ENCODE data around the gene TMEM205. TPM values are rescaled to one million over a fixed set of nuclear protein-coding genes. Genes with fewer than 3 reads are reported as not detected.

The TMEM205 gene
- total and polyA plus RNA-seq, 7 donors: 11.1 to 291 (median 131) TPM

DNA sequence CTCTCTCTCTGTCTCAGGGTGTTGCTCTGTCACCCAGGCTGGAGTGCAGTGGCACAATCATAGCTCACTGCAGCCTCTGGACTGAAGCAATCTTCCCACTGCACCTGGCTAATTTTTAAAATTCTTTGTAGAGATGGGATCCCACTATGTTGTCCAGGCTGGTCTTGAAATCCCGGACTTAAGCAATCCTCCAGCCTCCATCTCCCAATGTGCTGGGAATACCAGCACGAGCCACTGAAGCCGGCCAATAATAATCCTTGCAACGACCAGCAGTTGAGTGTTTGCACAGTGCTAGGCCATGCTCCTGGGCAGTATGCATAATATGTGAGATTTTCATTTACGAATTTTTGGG, 38.7 kb upstream of the TMEM205 start:
- intact Hi-C loops (cut with DNase I): loop anchor here (5.0 kb wide), 1 partner anchor 92 kb away; no protein-coding TSS in a partner anchor
- H3K27me3 ChIP-seq: peaks cover 16 to 31% (median 30%) of the 10 kb centered on the region in 3 donors
- no peak for TF ChIP-seq POLR2A (IDR thresholded peaks at IDR 0.05)
- no peak for TF ChIP-seq POLR2AphosphoS5 (IDR thresholded peaks at IDR 0.05)
- TF ChIP-seq, protein P1, sequence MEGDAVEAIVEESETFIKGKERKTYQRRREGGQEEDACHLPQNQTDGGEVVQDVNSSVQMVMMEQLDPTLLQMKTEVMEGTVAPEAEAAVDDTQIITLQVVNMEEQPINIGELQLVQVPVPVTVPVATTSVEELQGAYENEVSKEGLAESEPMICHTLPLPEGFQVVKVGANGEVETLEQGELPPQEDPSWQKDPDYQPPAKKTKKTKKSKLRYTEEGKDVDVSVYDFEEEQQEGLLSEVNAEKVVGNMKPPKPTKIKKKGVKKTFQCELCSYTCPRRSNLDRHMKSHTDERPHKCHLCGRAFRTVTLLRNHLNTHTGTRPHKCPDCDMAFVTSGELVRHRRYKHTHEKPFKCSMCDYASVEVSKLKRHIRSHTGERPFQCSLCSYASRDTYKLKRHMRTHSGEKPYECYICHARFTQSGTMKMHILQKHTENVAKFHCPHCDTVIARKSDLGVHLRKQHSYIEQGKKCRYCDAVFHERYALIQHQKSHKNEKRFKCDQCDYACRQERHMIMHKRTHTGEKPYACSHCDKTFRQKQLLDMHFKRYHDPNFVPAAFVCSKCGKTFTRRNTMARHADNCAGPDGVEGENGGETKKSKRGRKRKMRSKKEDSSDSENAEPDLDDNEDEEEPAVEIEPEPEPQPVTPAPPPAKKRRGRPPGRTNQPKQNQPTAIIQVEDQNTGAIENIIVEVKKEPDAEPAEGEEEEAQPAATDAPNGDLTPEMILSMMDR (IDR thresholded peaks at IDR 0.05): no peak
- TF ChIP-seq EP300 (IDR thresholded peaks at IDR 0.05): no peak
- peaks cover 0 to 43% (median 39%) of the 10 kb centered on the region in 4 donors for H3K4me1 ChIP-seq
- no peaks in the 10 kb centered on the region for H3K36me3 ChIP-seq
- no peak overlapping the region for H3K27ac ChIP-seq
- H3K4me3 ChIP-seq: no peak overlapping the region
- WGBS, 2 donors: 80 to 89% methylated on average over 5 of the region's 5 CpGs
- H3K9me3 ChIP-seq: no peaks in the 10 kb centered on the region
- DNase-seq: no peak

DNA sequence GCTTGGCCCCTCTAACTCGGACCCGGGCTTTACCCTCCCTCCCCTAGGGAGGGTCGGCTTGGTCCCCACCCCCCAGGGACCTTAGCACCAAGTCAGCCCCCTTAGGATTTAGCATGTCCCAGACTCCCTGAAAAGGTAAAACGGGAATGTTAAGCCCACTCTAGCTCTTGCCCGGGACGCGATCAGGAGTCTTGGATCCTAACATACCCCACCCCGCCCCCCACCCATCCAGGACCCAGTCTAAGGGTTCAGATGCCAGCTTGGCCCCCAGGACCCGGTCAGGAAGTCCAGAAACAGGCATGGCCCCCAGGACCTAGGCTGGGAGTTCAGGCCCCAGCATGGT, 37.6 kb upstream of the TMEM205 start:
- Histone ChIP-seq H3K27ac (peak overlapping the region in 1 of 4 donors; percentile 16), H3K4me1 (peaks cover 0 to 44% (median 41%) of the 10 kb centered on the region in 4 donors)
- intact Hi-C loops (cut with DNase I): loop anchor here (5.0 kb wide), 1 partner anchor 91 kb away; no protein-coding TSS in a partner anchor

DNA sequence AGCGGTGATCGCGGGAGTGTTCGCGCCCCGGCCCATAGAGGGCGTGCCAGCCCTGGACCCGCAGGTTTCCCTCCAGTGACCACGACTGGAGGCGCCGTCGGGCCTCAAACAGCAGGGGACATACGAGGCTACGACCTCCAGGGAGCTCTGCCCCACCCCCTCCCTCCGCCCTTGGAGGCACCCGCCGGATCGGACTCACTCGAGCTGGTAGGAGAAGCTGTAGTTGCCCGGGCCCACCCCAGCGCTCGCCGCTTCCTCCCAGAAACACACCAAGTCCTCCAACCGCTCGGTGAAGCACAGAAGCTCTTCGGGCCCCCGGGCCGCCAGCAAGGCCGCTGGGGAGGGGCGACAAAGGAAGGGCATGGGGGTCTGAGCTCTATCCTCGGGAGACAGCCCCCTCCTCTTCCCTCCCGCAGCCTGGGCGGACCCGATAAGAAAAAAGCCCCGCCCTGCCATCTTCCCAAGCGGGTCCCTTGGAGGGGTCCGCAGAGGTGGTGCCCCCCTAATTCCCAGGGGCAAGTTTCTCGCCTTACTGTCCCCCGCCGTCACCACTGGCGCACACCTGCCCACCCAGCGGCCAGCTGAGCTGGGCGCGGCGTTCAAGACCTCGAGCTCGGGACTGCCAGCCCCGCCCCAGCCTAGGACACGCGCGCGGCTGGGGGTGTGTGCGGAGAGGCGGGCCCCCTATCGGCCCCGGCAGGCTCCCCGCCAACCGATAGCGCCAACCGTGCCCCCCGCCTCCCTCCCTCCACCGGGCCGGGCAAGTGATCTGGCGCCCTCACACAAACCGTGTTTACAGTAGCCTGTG, 37.0 kb upstream of the TMEM205 start:
- peak; percentile 73 for DNase-seq
- WGBS, 2 donors: 1% methylated on average over 65 of the region's 65 CpGs
- Histone ChIP-seq H3K27me3 (peaks cover 16 to 31% (median 30%) of the 10 kb centered on the region in 3 donors), H3K36me3 (no peaks in the 10 kb centered on the region), H3K4me1 (peaks cover 0 to 50% (median 47%) of the 10 kb centered on the region in 4 donors), H3K4me3 (peak overlapping the region in 3 of 4 donors; percentile 6 to 37 (median 33)), H3K27ac (no peak overlapping the region), H3K9me3 (no peaks in the 10 kb centered on the region)
- intact Hi-C loops (cut with DNase I): loop anchor here (5.0 kb wide), 1 partner anchor 91 kb away; no protein-coding TSS in a partner anchor
- TF ChIP-seq, protein P1 (IDR thresholded peaks at IDR 0.05): peak in 2 of 4 experiments; percentile 14 to 31
- TF ChIP-seq POLR2A (IDR thresholded peaks at IDR 0.05): no peak
- TF ChIP-seq POLR2AphosphoS5 (IDR thresholded peaks at IDR 0.05): no peak

More for the DNA sequence above, 37.6 kb upstream of the TMEM205 start:
- H3K36me3 ChIP-seq: no peaks in the 10 kb centered on the region
- H3K4me3 ChIP-seq: peak overlapping the region in 3 of 4 donors; percentile 6 to 37 (median 33)
- no peak for DNase-seq
- peaks cover 16 to 31% (median 30%) of the 10 kb centered on the region in 3 donors for H3K27me3 ChIP-seq
- WGBS, 2 donors: 1 to 2% methylated on average over 9 of the region's 9 CpGs
- H3K9me3 ChIP-seq: no peaks in the 10 kb centered on the region
- TF ChIP-seq EP300 (IDR thresholded peaks at IDR 0.05) (no peak), POLR2AphosphoS5 (IDR thresholded peaks at IDR 0.05) (no peak), POLR2A (IDR thresholded peaks at IDR 0.05) (no peak)
- TF ChIP-seq, protein P1 (IDR thresholded peaks at IDR 0.05): no peak

DNA sequence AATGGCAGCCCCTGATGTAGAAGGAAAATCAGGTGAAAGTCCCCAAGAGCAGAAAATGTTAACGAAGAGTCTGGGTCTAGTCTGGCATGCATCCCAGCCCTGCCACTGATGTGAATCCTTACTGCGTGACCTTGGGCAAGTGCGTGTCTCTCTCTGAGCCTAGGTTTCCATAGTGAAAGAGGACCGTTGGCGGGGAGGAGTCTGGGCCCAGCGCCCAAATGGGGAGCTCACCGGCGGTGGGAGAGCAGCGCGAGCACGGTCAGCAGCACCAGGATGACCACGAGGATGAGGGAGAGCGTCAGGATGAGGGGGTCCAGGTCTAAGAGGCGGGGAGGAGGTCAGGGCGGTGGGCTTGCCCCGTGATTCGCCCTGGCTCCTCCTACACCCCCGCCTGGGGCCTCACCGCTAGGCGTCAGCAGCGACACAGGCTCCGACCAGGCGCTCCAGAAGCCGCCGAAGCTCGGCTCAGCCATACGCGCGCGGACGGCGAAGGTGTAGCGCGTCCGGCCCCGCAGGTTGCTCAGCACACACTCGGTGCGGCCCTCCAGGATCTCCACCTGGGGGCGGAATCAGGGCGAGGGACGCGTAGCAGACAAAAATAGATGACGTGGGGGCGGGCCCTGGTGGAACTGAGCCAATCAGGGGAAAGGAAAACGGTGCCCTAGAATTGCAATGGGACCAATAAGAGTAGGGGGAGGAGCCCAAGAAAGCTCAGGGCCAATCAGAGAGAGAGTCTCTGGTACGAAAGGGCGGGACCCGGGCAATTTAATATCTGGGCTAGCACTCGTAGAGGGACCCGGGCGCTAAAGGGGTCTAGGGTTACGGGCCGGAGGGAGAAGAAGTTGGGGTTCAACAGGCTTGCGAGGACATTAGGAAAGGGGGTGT, 34.8 kb upstream of the TMEM205 start:
- H3K36me3 ChIP-seq: no peaks in the 10 kb centered on the region
- TF ChIP-seq POLR2AphosphoS5 (IDR thresholded peaks at IDR 0.05) (peak; percentile 87 to 94 (median 92)), POLR2A (IDR thresholded peaks at IDR 0.05) (peak in 1 of 2 donors; percentile 67), EP300 (IDR thresholded peaks at IDR 0.05) (no peak)
- TF ChIP-seq, protein P1 (IDR thresholded peaks at IDR 0.05): peak; percentile 76 to 85 (median 78)
- peaks cover 0 to 72% (median 69%) of the 10 kb centered on the region in 4 donors for H3K4me1 ChIP-seq
- H3K27ac ChIP-seq: peak overlapping the region; percentile 74 to 84 (median 80)
- WGBS, 2 donors: 1% methylated on average over 54 of the region's 54 CpGs
- peaks cover 16 to 31% (median 30%) of the 10 kb centered on the region in 3 donors for H3K27me3 ChIP-seq
- H3K9me3 ChIP-seq: no peaks in the 10 kb centered on the region
- H3K4me3 ChIP-seq: peak overlapping the region; percentile 57 to 68 (median 61)
- peak; percentile 98 for DNase-seq
- intact Hi-C loops (cut with DNase I): loop anchor here (1.0 to 5.0 kb wide), 2 partner anchors 54 to 89 kb away; partner anchors contain the start of genes ODAD3 and PRKCSH

Data from sigmoid colon (tissue), 7 donors.